CD4-positive, CD25-positive, alpha-beta regulatory T cell (primary cell): ENCODE data around the gene NGLY1. TPM values are rescaled to one million over a fixed set of nuclear protein-coding genes. Genes with fewer than 3 reads are reported as not detected.
A peak's percentile ranks its signal among the peaks of the same experiment; 100 is the strongest.

Experiments
- ATAC-seq, 2 donors: fragments of 150-1000 bp; cut with Tn5 transposase; one replicate each; pipeline ENCODE4 v1.10.0; 2021; ENCODE audit warnings: low read depth in 2 of 2, moderate number of reproducible peaks in 2 of 2, moderate library complexity in 1 of 2
- DNase-seq, 3 donors: peaks; one replicate each; pipeline versions ENCODE4 v3.0.0 to v3.0.0-alpha.2; 2012 to 2022; ENCODE audit warnings: mixed read lengths in 1 of 3
- H3K27ac ChIP-seq: one replicate; pipeline ENCODE4 v1.7.0; 2013; ENCODE audit warnings: mild to moderate bottlenecking, low read length; ENCODE audit not compliant: insufficient read depth, poor library complexity, severe bottlenecking
- H3K27me3 ChIP-seq: one replicate; pipeline ENCODE4 v1.7.0; 2013; ENCODE audit warnings: low read length; ENCODE audit not compliant: control insufficient read depth, insufficient read depth
- H3K36me3 ChIP-seq: one replicate; pipeline ENCODE4 v1.7.0; 2013; ENCODE audit warnings: mild to moderate bottlenecking, low read length, moderate library complexity; ENCODE audit not compliant: control insufficient read depth, insufficient read depth
- H3K4me1 ChIP-seq: 2 replicates; pipeline ENCODE4 v1.7.0; 2013; ENCODE audit warnings: mild to moderate bottlenecking, low read length; ENCODE audit not compliant: insufficient read depth, control insufficient read depth, poor library complexity, severe bottlenecking
- H3K4me3 ChIP-seq: one replicate; pipeline ENCODE4 v1.7.0; 2013; ENCODE audit warnings: low read depth, mild to moderate bottlenecking, low read length, moderate library complexity
- H3K9me3 ChIP-seq, 2 experiments: 1 replicate in 1 of 2; 2 replicates in 1 of 2; pipeline ENCODE4 v1.7.0; 2013; ENCODE audit warnings: low read length in 2 of 2, mild to moderate bottlenecking in 1 of 2, moderate library complexity in 1 of 2; ENCODE audit not compliant: control insufficient read depth in 2 of 2
- H3K27ac Mint-ChIP-seq, 3 donors: one replicate each; pipeline ENCODE4 v1.8.0; 2020 to 2022; ENCODE audit warnings: mild to moderate bottlenecking in 3 of 3, mixed read lengths in 3 of 3, moderate library complexity in 2 of 3
- H3K27me3 Mint-ChIP-seq: one replicate; pipeline ENCODE4 v1.8.0; 2022; ENCODE audit warnings: mild to moderate bottlenecking, mixed read lengths
- H3K36me3 Mint-ChIP-seq: one replicate; pipeline ENCODE4 v1.8.0; 2020; ENCODE audit warnings: mixed read lengths
- H3K4me1 Mint-ChIP-seq, 4 donors: one replicate each; pipeline ENCODE4 v1.8.0; 2020 to 2022; ENCODE audit warnings: mixed read lengths in 4 of 4, mild to moderate bottlenecking in 1 of 4
- H3K4me3 Mint-ChIP-seq, 4 donors: one replicate each; pipeline ENCODE4 v1.8.0; 2020 to 2022; ENCODE audit warnings: mild to moderate bottlenecking in 4 of 4, mixed read lengths in 4 of 4, moderate library complexity in 3 of 4
- H3K9me3 Mint-ChIP-seq, 7 donors: one replicate each; pipeline ENCODE4 v1.8.0; 2020 to 2022; ENCODE audit warnings: mixed read lengths in 7 of 7, mild to moderate bottlenecking in 3 of 7, moderate library complexity in 2 of 7
- polyA plus RNA-seq, 4 donors: library from polyadenylated mRNA; unstranded; fragments of 300-500 nt; fragmentation: Illumina TruSeq; gene quantifications; one replicate each; pipeline ENCODE4 v1.2.3, GENCODE V29; 2021
- total RNA-seq: library from RNA; stranded (reverse); gene quantifications from one replicate; pipeline ENCODE4 v1.2.3, GENCODE V29; 2022

The NGLY1 gene
- total and polyA plus RNA-seq, 5 donors from 2014 or later = 36.8 to 71.7 (median 42.1) TPM

DNA sequence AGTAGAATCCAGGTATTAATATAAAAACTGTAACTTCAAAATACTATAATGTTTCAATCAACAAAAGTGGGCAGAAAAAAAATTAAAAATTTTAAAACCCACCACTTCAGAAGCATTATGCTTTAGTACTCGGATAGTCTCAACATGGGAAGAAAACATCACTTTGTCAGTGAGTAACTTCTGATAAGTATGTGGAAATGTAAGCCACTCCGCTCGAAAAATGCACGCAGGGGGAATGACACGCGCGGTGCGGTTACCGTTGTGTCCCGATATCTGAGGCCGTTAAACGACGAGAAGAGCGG is 656 bp downstream of the NGLY1 start:
- H3K27ac ChIP-seq = peak overlapping the region; percentile 88
- Mint-ChIP-seq H3K4me3 (peak overlapping the region; percentile 92 to 96 (median 94)), H3K27me3 (no peaks in the 10 kb centered on the region), H3K4me1 (peaks cover 26 to 53% (median 41%) of the 10 kb centered on the region in 4 donors), H3K36me3 (peaks cover 11% of the 10 kb centered on the region), H3K9me3 (no peaks in the 10 kb centered on the region), H3K27ac (peak overlapping the region; percentile 84 to 93 (median 88))
- DNase-seq (no peak), ATAC-seq (no peak)
- H3K4me1 ChIP-seq = peaks cover 33% of the 10 kb centered on the region
- no peaks in the 10 kb centered on the region for H3K27me3 ChIP-seq
- H3K4me3 ChIP-seq = peak overlapping the region; percentile 92
- H3K36me3 ChIP-seq = peaks cover 9% of the 10 kb centered on the region
- no peaks in the 10 kb centered on the region for H3K9me3 ChIP-seq

DNA sequence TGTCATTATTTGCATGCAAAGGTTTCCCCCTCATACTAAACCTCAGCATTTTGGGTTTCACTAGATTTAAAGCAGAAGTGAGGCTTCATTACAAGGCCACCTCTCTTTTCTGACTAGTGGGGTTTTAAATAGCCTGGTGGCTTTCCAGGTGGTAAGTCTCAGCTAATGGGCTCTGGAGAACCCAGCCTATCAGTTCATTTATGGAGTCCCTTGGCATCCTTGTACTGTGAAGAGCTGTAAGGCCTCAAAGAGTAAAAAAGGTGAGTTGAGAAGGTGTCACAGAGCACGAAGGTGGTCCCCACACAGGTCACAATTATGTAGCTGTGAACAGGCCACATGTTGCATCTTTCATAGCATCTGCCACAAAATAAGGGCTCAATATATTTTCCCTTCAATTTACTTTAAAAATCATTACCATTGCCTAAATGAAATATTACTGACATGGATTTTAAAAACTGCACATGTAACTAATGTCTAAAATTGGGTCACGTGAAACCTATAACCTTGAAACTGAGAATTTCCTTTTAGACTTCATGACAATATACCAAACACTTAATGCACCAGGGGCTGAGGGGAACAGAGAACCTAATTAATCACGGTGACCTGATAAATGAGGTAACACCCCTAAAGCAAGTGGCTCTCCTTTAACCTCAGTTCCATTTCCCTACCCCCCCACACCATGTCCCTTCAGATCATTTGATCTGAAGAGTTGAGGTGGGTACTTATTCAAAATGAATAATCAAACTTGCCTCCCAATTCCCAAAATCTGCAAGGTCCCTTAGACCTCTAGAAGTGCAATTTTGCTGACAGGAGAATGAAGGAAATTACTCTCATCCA is 1.3 kb downstream of the NGLY1 start:
- Mint-ChIP-seq H3K4me1 (peaks cover 29 to 54% (median 43%) of the 10 kb centered on the region in 4 donors), H3K36me3 (peaks cover 15% of the 10 kb centered on the region)
- ATAC-seq = no peak

DNA sequence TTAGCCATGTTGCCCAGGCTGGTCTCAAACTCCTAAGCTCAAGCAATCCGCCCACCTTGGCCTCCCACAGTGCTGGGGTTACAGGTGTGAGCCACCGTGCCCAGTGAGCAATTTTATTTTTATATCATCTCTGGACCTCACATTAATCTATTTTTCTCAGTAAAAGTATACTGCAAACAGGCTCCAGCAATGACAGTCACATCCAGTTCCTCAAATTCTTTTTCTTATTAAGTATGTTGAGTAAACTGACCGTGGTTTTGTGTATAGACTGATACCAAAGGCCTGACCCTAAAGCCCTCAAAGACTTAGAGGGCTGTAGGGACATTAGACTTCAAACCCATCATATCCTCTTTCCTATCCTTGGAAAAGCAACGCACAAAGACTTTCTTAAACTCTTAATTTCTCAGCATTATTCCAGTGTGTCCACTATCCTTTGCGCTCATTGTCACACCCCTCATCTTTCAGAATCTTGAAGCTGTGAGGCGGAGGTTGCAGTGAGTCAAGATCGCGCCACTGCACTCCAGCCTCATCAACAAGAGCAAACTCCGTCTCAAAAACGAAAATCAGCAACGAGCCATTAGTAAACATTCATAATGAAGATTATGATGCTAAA is 2.0 kb downstream of the NGLY1 start:
- ATAC-seq (no peak), DNase-seq (no peak)
- H3K27ac Mint-ChIP-seq = peak overlapping the region in 2 of 3 donors; percentile 53 to 75
- no peaks in the 10 kb centered on the region for H3K9me3 Mint-ChIP-seq
- Histone ChIP-seq H3K4me3 (peak overlapping the region; percentile 92), H3K27ac (no peak overlapping the region), H3K9me3 (no peaks in the 10 kb centered on the region), H3K36me3 (peaks cover 22% of the 10 kb centered on the region), H3K4me1 (peaks cover 33% of the 10 kb centered on the region), H3K27me3 (no peaks in the 10 kb centered on the region)
- peak overlapping the region; percentile 92 to 96 (median 94) for H3K4me3 Mint-ChIP-seq
- H3K4me1 Mint-ChIP-seq = peaks cover 35 to 56% (median 49%) of the 10 kb centered on the region in 4 donors
- no peaks in the 10 kb centered on the region for H3K27me3 Mint-ChIP-seq
- H3K36me3 Mint-ChIP-seq = peaks cover 21% of the 10 kb centered on the region

More for the DNA sequence above, 1.3 kb downstream of the NGLY1 start:
- Histone ChIP-seq H3K4me1 (peaks cover 33% of the 10 kb centered on the region), H3K27me3 (no peaks in the 10 kb centered on the region), H3K4me3 (peak overlapping the region; percentile 92), H3K36me3 (peaks cover 15% of the 10 kb centered on the region), H3K27ac (peak overlapping the region; percentile 88), H3K9me3 (no peaks in the 10 kb centered on the region)
- H3K4me3 Mint-ChIP-seq = peak overlapping the region; percentile 92 to 96 (median 94)
- H3K9me3 Mint-ChIP-seq = no peaks in the 10 kb centered on the region
- peak overlapping the region; percentile 84 to 93 (median 88) for H3K27ac Mint-ChIP-seq
- peak in 1 of 3 donors; percentile 23 for DNase-seq
- no peaks in the 10 kb centered on the region for H3K27me3 Mint-ChIP-seq

DNA sequence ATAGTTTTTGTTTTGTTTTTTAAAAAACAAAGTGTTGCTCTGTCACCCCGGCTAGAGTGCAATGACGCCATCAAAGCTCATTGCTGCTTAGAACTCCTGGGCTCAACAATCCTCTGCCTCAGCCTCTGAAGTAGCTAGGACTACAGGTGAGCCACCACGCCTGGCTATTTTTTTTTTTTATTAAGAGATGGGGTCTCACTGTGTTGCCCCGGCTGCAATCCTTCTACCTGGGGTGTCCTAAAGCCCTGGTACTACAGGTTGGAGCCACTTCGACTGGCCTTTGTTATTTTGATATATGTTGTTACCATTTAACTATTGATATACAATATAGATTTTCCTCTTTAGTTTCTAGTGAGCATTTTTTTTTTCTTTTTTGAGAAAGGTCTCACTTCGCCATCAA is 2.6 kb downstream of the NGLY1 start:
- H3K9me3 ChIP-seq = no peaks in the 10 kb centered on the region
- peak overlapping the region; percentile 9 to 92 (median 84) for H3K4me3 Mint-ChIP-seq
- no peaks in the 10 kb centered on the region for H3K27me3 ChIP-seq
- H3K36me3 ChIP-seq = peaks cover 29% of the 10 kb centered on the region
- DNase-seq (no peak), ATAC-seq (no peak)
- peaks cover 33% of the 10 kb centered on the region for H3K4me1 ChIP-seq
- H3K9me3 Mint-ChIP-seq = no peaks in the 10 kb centered on the region
- peaks cover 25% of the 10 kb centered on the region for H3K36me3 Mint-ChIP-seq
- H3K4me3 ChIP-seq = no peak overlapping the region
- H3K27ac ChIP-seq = no peak overlapping the region
- peak overlapping the region; percentile 0 to 35 (median 25) for H3K27ac Mint-ChIP-seq
- H3K27me3 Mint-ChIP-seq = no peaks in the 10 kb centered on the region
- H3K4me1 Mint-ChIP-seq = peaks cover 35 to 56% (median 49%) of the 10 kb centered on the region in 4 donors

DNA sequence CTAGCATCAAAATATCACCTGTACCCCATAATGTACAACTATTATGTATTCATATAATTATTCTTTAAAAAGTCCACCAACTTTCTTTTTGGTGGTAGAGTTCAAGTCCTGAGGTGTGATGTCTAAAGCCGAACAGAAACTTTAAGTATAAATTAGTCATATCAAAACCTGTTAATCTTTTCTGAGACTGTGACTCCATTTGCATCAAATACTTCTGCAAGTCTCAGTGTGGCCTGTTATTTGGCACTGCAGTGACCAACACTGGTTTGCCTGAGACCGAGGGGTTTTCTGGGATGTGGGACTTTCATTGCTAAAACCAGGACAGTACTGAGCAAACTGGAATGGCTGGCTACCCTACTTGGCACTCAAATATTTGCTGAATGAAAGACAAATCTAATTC is 7.3 kb downstream of the NGLY1 start:
- no peaks in the 10 kb centered on the region for H3K27me3 Mint-ChIP-seq
- H3K4me3 Mint-ChIP-seq = no peak overlapping the region
- H3K4me1 Mint-ChIP-seq = peaks cover 24 to 43% (median 34%) of the 10 kb centered on the region in 4 donors
- no peaks in the 10 kb centered on the region for H3K9me3 ChIP-seq
- H3K27ac ChIP-seq = no peak overlapping the region
- no peaks in the 10 kb centered on the region for H3K27me3 ChIP-seq
- peaks cover 51% of the 10 kb centered on the region for H3K36me3 Mint-ChIP-seq
- H3K4me3 ChIP-seq = no peak overlapping the region
- no peaks in the 10 kb centered on the region for H3K9me3 Mint-ChIP-seq
- DNase-seq (no peak), ATAC-seq (no peak)
- H3K36me3 ChIP-seq = peaks cover 49% of the 10 kb centered on the region
- no peak overlapping the region for H3K27ac Mint-ChIP-seq
- peaks cover 9% of the 10 kb centered on the region for H3K4me1 ChIP-seq

DNA sequence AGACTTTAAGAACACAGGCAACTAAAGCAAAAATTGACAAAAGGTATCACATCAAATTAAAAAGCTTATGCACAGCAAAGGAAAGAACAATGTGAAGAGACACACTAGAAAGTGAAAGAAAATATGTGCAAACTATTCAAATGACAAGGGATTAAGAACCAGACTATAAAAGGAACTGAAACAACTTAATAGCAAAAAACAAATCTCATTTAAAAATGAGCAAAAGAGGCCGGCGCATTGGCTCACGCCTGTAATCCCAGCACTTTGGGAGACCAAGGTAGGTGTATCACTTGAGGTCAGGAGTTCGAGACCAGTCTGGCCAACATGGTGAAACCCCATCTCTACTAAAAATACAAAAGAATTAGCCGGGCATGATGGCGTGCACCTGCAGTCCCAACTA is 14.4 kb downstream of the NGLY1 start:
- Mint-ChIP-seq H3K4me3 (no peak overlapping the region), H3K27ac (peak overlapping the region in 2 of 3 donors; percentile 62 to 86), H3K36me3 (peaks cover 35% of the 10 kb centered on the region), H3K27me3 (no peaks in the 10 kb centered on the region), H3K4me1 (peaks cover 24 to 48% (median 38%) of the 10 kb centered on the region in 4 donors), H3K9me3 (no peaks in the 10 kb centered on the region)
- Histone ChIP-seq H3K27me3 (no peaks in the 10 kb centered on the region), H3K4me1 (peaks cover 3% of the 10 kb centered on the region), H3K27ac (no peak overlapping the region), H3K9me3 (no peaks in the 10 kb centered on the region), H3K4me3 (no peak overlapping the region), H3K36me3 (peaks cover 21% of the 10 kb centered on the region)
- no peak for DNase-seq
- ATAC-seq = no peak

DNA sequence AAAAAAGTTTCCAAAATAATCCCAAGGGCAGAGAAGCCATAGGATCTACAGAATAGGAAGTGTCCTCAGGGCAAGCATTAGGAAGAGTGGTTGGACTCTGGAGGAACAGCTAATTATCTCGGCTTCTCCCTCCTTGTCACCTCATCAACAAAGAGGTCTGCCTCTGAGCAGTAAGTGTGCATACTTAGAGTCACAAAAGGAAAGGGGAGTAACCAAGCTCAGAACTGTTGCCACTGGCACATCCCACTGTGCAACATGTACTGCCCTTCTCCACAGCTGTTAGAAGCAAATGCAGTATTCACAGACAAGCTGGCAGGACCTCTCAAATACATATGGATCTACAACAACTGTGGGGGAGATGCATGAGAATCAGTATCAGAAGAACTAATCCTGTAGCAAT is 31.5 kb downstream of the NGLY1 start:
- DNase-seq (no peak), ATAC-seq (no peak)
- Mint-ChIP-seq H3K4me3 (no peak overlapping the region), H3K36me3 (peaks cover 51% of the 10 kb centered on the region), H3K27ac (peak overlapping the region in 2 of 3 donors; percentile 42 to 56), H3K4me1 (peaks cover 15 to 35% (median 27%) of the 10 kb centered on the region in 4 donors), H3K27me3 (no peaks in the 10 kb centered on the region), H3K9me3 (no peaks in the 10 kb centered on the region)
- Histone ChIP-seq H3K9me3 (no peaks in the 10 kb centered on the region), H3K36me3 (peaks cover 59% of the 10 kb centered on the region), H3K27ac (no peak overlapping the region), H3K27me3 (no peaks in the 10 kb centered on the region), H3K4me1 (no peaks in the 10 kb centered on the region), H3K4me3 (no peak overlapping the region)
